Adipose tissue (tissue), 3 donors: ENCODE measurements around the gene GDI1. TPM values are rescaled to one million over a fixed set of nuclear protein-coding genes. Genes with fewer than 3 reads are reported as not detected.

ENCODE experiments used
- H3K27ac ChIP-seq: one replicate; pipeline ENCODE4 v1.5.1; 2013; ENCODE audit warnings: low read depth, low read length
- WGBS, 3 donors: extraction: QIAGEN DNeasy Blood & Tissue Kit; methylation state at CpG; one replicate each; pipeline ENCODE4 v1.1.7; 2013; 5-methylcytosine and 5-hydroxymethylcytosine counted together
- polyA plus RNA-seq, 3 donors: library from polyadenylated mRNA; stranded (reverse); fragments of 200-250 nt; gene quantifications; one replicate each; pipeline ENCODE4 v1.2.3, GENCODE V29; 2013
- donor health status: healthy with polysubstance abuse.
- donor health status: Bipolar disorder and iron deficiency.
- donor health status: healthy.

GDI1 gene
- polyA plus RNA-seq, 3 donors = 50.7 to 95.3 (median 94.8) TPM

GRCh38 chrX:154486396-154487207, 49.6 kb downstream of the GDI1 start, which contains the start of gene UBL4A:
UBL4A (minus strand) TSS chrX:154486615; CDS start chrX:154486584, 31 bp downstream.
- 0 to 35% (median 1%) methylated on average over 22 to 73 of the region's 95 CpGs for WGBS, 3 donors
- H3K27ac ChIP-seq = no peak within 1 kb of the TSS

GRCh38 chrX:154487518-154488290, 50.8 kb downstream of the GDI1 start:
- 86 to 97% (median 93%) methylated on average over 21 to 28 of the region's 28 CpGs for WGBS, 3 donors
- no peak overlapping the region for H3K27ac ChIP-seq

GRCh38 chrX:154488336-154489075, 51.6 kb downstream of the GDI1 start:
- 88 to 94% (median 90%) methylated on average over 8 to 20 of the region's 20 CpGs for WGBS, 3 donors
- H3K27ac ChIP-seq = no peak overlapping the region

- 85 to 96% (median 94%) methylated on average over 3 to 4 of the region's 4 CpGs for WGBS, 3 donors
Measured at GRCh38 chrX:154489182-154489581, 52.2 kb downstream of the GDI1 start.

GRCh38 chrX:154490021-154490413, 53.1 kb downstream of the GDI1 start:
- 0 to 42% (median 0%) methylated on average over 10 to 18 of the region's 19 CpGs for WGBS, 3 donors
- H3K27ac ChIP-seq = peak overlapping the region; percentile 66

More at GRCh38 chrX:154489182-154489581, 52.2 kb downstream of the GDI1 start:
- no peak overlapping the region for H3K27ac ChIP-seq

- WGBS, 3 donors = 0 to 29% (median 0%) methylated on average over 29 to 63 of the region's 71 CpGs
- H3K27ac ChIP-seq = peak within 1 kb of the TSS; percentile 66
Measured at GRCh38 chrX:154490414-154491083, 53.6 kb downstream of the GDI1 start, which contains the start of gene SLC10A3. SLC10A3 (minus strand) TSS chrX:154490629; CDS start chrX:154488940, 1,689 bp downstream.

Other genes starting within 250 kb of the GDI1 start
- gene OPN1MW2, start 217.4 kb upstream of the GDI1 start, polyA plus RNA-seq = not detected
- not detected for gene OPN1MW3, start 179.6 kb upstream of the GDI1 start, polyA plus RNA-seq
- gene TEX28, start 142.0 kb upstream of the GDI1 start, polyA plus RNA-seq = not detected
- under 1 TPM; 0.05 to 0.40 (median 0.11) TPM for gene TKTL1, start 141.4 kb upstream of the GDI1 start, polyA plus RNA-seq
- 100 to 1,000 TPM; 118 to 552 (median 446) TPM for gene FLNA, start 62.5 kb upstream of the GDI1 start, polyA plus RNA-seq
- 100 to 1,000 TPM in 1 of 3 donors, 10 to 100 TPM in 2; 66.4 to 115 (median 90.5) TPM for gene EMD, start 57.9 kb upstream of the GDI1 start, polyA plus RNA-seq
- gene RPL10, start 38.8 kb upstream of the GDI1 start, polyA plus RNA-seq = 1,000 to 10,000 TPM; 6,483 to 8,176 (median 7,781) TPM
- gene DNASE1L1, start 27.9 kb upstream of the GDI1 start, polyA plus RNA-seq = 10 to 100 TPM in 2 of 3 donors, 1 to 10 TPM in 1; 7.5 to 26.6 (median 18.6) TPM
- gene TAFAZZIN, start 25.6 kb upstream of the GDI1 start, polyA plus RNA-seq = 10 to 100 TPM; 22.4 to 45.8 (median 35.2) TPM
- 10 to 100 TPM; 30.9 to 68.7 (median 45.9) TPM for gene ATP6AP1, start 8.5 kb upstream of the GDI1 start, polyA plus RNA-seq
- gene FAM50A, start 7.0 kb downstream of the GDI1 start, polyA plus RNA-seq = 100 to 1,000 TPM in 2 of 3 donors, 10 to 100 TPM in 1; 52.0 to 111 (median 106) TPM
- 10 to 100 TPM in 1 of 3 donors, 1 to 10 TPM in 2; 6.3 to 11.6 (median 9.7) TPM for gene PLXNA3, start 21.1 kb downstream of the GDI1 start, polyA plus RNA-seq
- 10 to 100 TPM; 20.6 to 30.0 (median 23.1) TPM for gene LAGE3, start 42.1 kb downstream of the GDI1 start, polyA plus RNA-seq
- gene UBL4A, start 49.5 kb downstream of the GDI1 start, polyA plus RNA-seq = 10 to 100 TPM; 20.6 to 35.4 (median 24.3) TPM
- 10 to 100 TPM; 19.4 to 26.7 (median 25.0) TPM for gene SLC10A3, start 53.5 kb downstream of the GDI1 start, polyA plus RNA-seq
- 10 to 100 TPM; 48.9 to 61.5 (median 49.3) TPM for gene FAM3A, start 79.1 kb downstream of the GDI1 start, polyA plus RNA-seq
- gene G6PD, start 109.7 kb downstream of the GDI1 start, polyA plus RNA-seq = 10 to 100 TPM; 17.6 to 88.4 (median 33.6) TPM
- 10 to 100 TPM; 10.6 to 29.0 (median 20.2) TPM for gene IKBKG, start 110.5 kb downstream of the GDI1 start, polyA plus RNA-seq
- under 1 TPM in 1 of 3 donors, not detected in 2; 0.51 TPM for gene CTAG1A, start 148.0 kb downstream of the GDI1 start, polyA plus RNA-seq
- under 1 TPM in 1 of 3 donors, not detected in 2; 0.59 TPM for gene CTAG1B, start 182.1 kb downstream of the GDI1 start, polyA plus RNA-seq
- gene CTAG2, start 216.4 kb downstream of the GDI1 start, polyA plus RNA-seq = 1 to 10 TPM in 1 of 3 donors, not detected in 2; 8.5 TPM